ENCODE measurements around the gene DCAF16.

The DCAF16 gene

GRCh38 chr4:17781300-17782287, 29.0 kb downstream of the DCAF16 start, which contains the start of gene FAM184B:
Gene FAM184B (minus strand): TSS chr4:17781621. CDS start chr4:17781299, 322 bp downstream.
- DNase-seq, result no peak

GRCh38 chr4:17780501-17781299, 29.9 kb downstream of the DCAF16 start:
- no peak for DNase-seq

DNA sequence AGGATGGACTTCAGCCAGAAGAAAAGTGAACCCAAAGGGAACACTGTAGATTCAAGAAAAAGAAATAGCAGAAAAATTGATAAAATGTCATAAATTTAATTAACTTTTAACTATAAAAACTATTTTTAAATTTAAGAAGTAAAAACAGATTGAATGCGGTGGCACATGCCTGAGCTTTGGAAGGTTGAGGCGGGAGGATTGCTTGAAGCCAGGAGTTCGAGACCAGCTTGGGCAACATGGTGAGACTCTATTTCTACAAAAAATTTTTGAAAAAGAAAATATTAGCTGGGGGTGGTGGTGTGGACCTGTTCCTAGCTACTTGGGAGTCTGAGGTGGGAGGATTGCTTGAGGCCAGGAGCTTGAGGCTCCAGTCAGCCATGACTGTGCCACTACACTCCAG, 32.1 kb downstream of the DCAF16 start:
- DNase-seq, result no peak

DNA sequence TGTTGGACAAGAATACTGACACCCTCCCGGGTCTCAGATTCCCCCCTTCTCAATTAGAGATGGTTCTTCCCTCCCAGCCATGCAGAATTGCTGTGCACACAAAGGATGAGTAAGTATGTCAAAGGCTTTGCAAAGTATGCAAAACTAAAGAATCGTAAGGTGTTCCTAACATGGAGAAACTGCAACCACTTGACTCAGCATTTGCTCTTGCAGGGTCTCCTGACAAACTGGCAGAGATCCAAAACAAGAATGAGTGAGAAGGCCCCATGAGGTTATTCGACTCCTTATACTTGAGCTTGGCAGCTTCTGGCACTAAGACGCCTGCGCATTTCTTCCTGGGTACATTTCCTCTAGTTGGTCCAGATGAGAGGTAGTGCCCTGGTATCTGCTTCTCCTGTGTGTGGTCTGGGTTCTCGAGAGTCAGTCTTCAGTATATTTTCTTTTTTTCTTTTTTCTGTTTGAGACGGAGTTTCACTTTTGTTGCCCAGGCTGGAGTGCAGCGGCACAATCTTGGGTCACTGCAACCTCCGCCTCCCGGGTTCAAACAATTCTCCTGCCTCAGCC, 37.3 kb downstream of the DCAF16 start:
- no peak for DNase-seq

DNA sequence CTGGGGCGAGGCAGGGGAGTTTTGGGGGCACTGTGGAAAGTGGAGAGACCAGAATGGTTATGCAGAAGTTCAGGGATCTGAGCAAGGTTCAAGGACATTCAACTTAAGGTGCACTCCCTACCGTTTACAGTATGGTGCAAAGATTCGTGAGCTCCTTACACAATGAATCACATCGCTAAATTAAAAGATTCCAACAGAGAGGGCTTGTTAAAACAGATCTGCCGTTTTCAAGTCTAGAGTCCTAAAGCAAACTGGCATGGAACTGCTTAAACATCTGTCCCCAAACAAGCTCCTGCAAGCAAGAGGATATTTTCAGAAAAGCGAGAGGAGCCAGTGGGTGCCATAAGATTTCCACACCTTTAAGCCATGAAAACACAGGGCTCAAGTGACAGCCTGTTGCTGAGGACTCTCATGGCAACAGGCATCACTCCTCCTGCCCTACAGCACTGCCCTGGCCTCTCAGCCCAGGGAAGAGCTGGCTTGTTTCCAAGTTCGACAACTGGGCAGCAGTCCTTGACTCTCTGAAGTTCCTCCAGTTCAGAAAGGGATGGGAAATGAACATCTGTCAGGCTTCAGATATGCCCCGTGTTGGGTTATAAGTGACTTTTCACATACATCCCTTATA, 39.2 kb downstream of the DCAF16 start:
- no peak for DNase-seq

GRCh38 chr4:17770845-17771244, 39.7 kb downstream of the DCAF16 start:
- no peak for DNase-seq

DNA sequence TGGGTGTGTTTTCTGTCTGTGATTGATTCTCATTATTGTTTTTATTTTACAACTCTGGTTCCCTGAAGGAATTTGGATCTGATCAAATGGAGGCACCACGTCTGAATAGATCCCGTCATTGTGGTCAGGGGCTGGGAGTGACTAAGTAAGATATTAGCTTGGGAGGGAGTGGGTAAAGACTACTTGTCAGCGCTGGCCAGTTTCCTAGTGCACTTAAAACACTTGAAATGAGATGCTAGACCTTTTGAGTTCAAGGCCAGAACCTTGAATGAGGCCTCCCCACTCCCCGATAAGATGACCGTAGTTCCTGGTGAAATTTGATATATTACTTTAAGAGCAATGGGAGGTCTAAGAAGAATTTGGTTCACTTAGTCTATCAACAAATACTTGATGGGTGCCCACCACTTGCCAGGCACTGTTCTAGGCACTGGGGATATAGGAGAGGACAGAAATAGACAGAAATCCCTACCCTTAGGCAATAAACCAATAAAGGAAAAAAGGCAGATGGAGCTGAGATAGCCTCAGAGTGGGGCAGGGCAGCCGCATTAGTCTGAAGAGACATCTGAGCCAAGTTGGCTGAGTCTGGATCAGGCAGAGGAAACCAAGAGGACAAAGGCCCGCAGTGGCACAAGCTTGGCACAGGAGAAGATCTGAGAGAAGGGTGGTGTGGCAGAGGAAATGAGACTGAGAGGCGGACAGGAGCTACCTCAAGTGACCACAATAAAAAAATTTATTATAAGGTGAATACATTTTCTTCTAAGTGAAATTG, 41.0 kb downstream of the DCAF16 start:
- DNase-seq, result no peak

GRCh38 chr4:17766826-17767458, 43.6 kb downstream of the DCAF16 start:
- no peak for DNase-seq

GRCh38 chr4:17765514-17766286, 44.9 kb downstream of the DCAF16 start:
- DNase-seq, result no peak

DNA sequence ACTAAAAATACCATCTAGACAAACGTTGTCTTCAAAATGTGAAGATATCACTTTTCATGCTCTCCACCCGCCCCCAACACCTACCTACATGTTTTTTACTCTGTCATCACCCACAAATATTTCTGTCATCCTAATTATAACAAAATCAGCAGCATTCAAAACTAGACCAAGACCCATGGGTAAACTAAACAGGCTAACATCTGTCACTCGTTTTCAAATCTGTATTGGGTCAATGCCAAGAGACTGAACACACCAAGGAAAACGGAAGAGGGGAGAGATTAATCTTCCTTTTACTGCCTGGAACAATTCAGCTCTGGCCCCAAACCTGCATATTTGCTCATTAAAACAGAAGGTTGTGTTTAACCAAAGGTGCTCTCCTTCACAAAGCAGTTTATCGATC, 46.6 kb downstream of the DCAF16 start:
- no peak for DNase-seq

DNA sequence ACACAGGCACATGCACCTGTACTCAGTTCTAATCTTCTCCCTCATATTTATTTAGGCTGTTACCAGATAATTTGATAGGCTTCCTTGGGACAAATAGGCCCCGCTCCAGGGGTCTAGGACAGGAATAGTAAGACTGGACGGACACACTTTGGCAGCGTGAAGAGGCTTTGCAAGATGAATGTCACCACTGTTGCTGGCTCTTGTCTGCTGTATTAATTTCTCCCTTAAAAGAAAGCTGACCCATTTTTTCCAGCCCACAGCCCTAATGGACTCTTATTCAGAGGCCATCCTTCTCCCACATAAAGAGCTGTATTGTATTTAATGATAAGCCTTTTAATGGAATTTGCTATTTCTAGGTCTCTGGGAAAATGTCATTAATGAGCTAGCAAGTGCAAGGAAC, 47.1 kb downstream of the DCAF16 start:
- DNase-seq, result no peak

DNA sequence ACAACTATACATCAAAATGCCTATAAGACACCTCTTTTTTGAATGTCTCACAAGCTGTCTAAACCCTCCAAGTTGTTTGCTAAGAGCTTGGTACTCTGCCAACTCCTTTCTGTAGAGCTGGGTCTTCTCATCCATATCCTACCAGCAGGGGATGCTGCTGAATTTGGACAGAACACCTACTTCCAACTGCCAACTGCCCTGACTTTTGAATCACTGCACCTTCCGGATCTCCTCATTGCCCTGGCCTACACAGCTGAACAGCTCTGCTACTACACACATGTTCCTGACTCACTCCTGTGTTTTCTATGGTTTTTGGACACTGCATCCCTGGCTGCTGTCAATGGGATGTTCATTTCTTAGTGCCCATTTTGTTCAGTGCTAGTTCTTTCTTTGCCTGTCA, 47.8 kb downstream of the DCAF16 start:
- no peak for DNase-seq

- DNase-seq, result no peak
These were observed 49.5 kb downstream of the DCAF16 start for GRCh38 chr4:17761062-17761461.

DNA sequence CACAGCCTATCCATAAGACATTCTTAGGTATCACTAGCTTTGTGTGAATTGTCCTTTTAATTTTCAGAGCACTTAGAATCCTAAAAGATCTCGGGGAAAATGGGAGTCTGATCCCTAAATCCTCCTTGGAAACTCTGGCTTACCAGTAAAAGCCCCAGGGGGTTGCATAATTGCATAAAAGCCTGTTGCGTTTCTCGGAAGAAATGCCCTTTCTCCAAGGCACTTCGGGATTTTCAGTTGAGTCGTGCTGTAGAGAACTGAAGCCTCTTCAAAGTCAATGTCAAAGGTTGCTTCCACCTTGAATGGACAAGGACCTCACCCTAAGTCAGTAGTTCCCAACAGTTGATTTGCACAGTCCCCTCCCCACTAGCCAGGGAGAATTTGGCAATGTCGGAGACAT, 49.9 kb downstream of the DCAF16 start:
- DNase-seq, result no peak

DNA sequence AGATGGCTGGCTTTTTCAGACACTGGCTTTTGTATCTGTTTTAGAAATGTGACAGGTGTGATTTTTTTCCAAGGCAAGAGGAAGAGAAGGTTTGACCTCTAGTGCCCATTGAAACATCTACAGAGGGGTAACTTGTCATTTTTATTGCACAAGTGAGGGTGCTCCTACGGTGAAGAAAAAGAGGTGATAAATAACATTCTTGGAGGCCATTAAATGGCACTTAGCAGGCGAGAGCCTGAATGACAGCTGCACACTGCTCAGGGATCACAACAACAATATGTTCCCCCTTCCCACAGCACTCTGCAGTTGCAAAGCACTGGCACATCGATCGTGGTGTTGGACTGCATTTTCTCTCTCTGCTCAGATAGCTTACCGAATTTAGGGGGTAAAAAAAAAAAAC, 52.1 kb downstream of the DCAF16 start:
- DNase-seq, result no peak

- no peak for DNase-seq
These were observed 52.9 kb downstream of the DCAF16 start for GRCh38 chr4:17757621-17758020.

DNA sequence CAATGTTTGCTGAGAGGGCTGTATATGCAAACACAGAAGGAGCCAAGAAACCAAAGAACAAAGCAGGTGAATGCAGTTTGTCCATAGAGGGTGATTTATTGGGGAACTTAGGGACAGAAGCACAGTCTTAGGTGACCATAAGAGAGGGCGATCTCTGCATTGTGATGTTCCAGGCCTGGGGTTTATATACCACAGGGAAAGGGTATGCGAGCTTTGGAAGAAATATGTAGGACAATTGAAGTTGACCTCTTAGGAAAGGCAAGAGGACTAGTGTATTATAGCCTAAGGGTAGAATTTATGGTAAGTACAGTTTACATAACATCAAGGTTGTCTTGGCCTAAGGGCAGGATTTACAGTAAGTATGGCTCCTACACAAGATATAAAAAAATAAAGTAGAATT, 56.9 kb downstream of the DCAF16 start:
- no peak for DNase-seq
